ENCODE measurements around the gene ITGA1.
"Not testable (repeated sequence)": the region's sequence is repeated elsewhere in the genome, so short reads cannot be mapped to it uniquely, and the experiment has no call there.

ITGA1 gene

DNA sequence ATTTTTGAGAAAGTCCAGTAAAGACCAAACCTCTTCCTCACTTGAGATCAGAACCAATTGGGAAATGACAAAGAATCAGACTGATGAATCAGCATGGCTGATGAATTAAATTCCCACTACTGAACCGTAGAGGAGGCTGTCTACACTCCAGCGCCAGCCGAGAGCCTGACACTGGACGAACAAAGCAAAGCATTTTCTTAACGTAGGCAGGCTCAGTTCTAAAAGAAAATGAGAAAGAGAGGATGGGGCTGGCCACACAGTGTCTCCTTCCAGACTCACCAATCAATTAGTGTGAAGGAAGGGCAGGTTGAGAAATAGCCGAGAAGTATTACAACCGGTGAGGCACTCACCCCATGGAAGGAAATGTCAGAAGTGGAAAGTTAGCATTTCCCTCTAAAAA lies 49.4 kb downstream of the ITGA1 start:
- FAIRE-seq, result no peak

- no peak for FAIRE-seq
Observed at GRCh38 chr5:52837591-52838001, 49.9 kb downstream of the ITGA1 start.

GRCh38 chr5:52838326-52839015 lies 50.8 kb downstream of the ITGA1 start:
- FAIRE-seq, result no peak

- FAIRE-seq, result no peak
Observed at GRCh38 chr5:52839285-52839684, 51.6 kb downstream of the ITGA1 start.

- FAIRE-seq, result no peak
Observed at GRCh38 chr5:52840277-52841050, 52.7 kb downstream of the ITGA1 start.

GRCh38 chr5:52841114-52841513 lies 53.4 kb downstream of the ITGA1 start:
- FAIRE-seq, result no peak

DNA sequence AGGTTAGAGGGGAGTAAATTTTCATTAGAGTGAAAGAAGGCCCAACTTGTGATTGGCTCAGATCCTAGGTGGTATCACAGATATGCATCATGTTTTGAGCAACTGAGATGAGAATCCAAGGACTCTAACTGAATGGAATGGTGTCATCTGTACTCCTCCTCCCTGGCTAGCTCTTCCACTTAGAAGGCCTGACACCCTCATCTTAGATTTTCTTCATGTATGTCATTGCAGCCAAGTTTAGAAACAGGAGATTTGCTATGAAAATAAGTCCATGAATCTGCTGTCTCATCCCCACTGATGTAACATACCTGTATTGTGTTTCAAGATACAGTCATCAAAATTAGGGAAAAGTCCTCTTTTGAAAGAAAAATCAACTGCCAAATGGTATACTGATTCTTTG lies 54.4 kb downstream of the ITGA1 start:
- no peak for FAIRE-seq

GRCh38 chr5:52844885-52845284 lies 57.2 kb downstream of the ITGA1 start:
- no peak for FAIRE-seq

GRCh38 chr5:52846182-52846842 lies 58.6 kb downstream of the ITGA1 start:
- FAIRE-seq, result no peak

- FAIRE-seq, result not testable (repeated sequence)
Observed at GRCh38 chr5:52848688-52849087, 61.0 kb downstream of the ITGA1 start.

- no peak for FAIRE-seq
Observed at GRCh38 chr5:52849544-52849943, 61.8 kb downstream of the ITGA1 start.

GRCh38 chr5:52853650-52854049 lies 65.9 kb downstream of the ITGA1 start:
- no peak for FAIRE-seq

- no peak for FAIRE-seq
Observed at GRCh38 chr5:52854301-52854700, 66.6 kb downstream of the ITGA1 start.

- FAIRE-seq, result no peak
Observed at GRCh38 chr5:52854949-52855348, 67.2 kb downstream of the ITGA1 start.

DNA sequence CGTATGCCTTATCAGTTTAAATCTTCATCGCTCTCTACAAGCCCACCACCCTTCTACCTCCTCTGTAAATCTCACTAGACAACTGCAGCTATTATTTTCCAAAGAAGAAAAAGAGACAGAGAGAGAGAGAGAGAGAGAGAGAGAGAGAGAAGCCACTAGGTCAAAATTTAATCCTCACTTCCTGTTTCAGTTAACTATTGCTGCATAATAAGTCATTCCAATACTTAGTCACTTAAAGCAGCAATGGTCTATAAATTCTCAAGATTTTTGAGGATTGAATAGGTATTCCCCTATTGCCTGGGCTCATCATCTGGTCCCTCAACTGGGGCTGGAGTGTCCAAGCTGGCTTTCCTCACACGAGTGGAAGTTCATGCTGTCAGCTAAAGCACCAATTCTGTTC lies 68.8 kb downstream of the ITGA1 start:
- FAIRE-seq, result no peak

DNA sequence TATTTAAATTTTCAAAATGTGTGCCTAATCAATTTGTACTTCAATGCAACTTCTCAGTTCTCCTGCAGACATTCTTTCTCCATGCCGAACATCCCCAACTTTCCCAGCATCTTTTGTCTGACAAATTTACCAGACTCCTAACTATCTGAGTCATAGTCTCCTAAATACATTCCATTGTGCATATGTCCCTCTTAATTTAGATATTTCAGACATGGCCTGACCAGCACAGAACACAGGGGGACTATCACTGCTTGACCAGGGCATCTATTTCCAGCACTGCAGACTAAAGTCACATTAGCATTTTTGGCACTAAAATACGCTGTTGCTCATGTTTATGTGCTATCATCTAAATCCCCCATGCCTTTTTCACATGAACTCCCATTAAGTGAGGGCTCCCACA lies 71.9 kb downstream of the ITGA1 start:
- no peak for FAIRE-seq

DNA sequence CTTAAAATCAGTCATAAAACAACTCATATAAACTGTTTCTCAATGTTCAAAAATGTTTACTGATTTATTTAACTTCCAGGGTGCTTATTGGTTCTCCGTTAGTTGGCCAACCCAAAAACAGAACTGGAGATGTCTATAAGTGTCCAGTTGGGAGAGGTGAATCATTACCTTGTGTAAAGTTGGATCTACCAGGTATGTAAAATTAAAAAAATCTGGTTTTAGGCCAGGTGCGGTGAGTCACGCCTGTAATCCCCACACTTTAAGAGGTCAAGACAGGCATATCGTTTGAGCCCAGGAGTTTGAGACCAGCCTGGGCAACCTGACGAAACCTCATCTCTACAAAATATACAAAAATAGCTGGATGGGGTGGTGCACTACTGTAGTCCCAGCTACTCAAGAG lies 73.7 kb downstream of the ITGA1 start:
- FAIRE-seq, result no peak

DNA sequence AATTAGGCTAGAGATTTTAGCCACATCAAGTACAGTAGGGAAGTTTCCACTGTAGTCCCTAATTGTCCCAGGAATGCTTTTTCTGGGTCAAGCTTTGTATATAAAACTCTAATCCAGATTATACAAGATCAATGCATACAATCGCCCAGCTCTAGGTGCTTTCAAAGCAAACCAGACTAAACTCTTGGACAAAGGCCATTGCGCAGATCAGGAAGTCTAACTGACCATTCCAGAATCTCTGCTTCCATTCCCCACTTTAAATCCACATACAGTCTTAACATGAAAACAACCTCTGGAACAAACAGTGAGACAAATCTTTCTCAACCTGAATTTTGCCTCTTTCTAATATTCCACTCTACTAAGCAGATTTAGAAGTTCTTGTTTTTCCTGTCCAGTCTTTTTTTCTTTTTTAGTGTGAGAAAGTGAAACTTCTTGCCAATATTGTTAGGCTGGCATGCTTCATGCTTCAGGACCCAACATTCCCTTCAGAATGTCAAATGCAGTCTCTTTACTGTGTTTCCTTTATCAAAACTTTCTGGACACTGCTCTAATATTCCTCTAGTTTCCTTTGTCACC lies 76.1 kb downstream of the ITGA1 start:
- FAIRE-seq, result no peak

DNA sequence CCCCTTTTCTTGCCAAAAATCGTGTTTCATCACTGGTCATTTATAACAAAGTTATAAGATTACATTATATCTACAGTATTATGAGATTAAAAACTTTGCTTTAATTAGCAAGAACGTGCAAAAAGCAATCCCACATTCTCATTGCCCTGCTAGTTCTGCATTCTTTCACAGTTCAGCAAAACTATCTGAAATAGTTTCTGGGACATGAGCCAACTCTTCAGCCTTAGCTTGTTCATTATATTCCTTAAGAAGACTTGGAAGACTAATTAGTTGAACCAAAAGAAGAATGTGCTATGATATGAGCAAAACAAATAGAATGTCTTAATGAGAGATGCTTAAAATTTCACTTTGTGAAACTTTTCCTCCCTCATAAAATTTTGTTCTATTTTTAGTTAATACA lies 76.7 kb downstream of the ITGA1 start:
- no peak for FAIRE-seq

- no peak for FAIRE-seq
Observed at GRCh38 chr5:52864884-52865283, 77.2 kb downstream of the ITGA1 start.

DNA sequence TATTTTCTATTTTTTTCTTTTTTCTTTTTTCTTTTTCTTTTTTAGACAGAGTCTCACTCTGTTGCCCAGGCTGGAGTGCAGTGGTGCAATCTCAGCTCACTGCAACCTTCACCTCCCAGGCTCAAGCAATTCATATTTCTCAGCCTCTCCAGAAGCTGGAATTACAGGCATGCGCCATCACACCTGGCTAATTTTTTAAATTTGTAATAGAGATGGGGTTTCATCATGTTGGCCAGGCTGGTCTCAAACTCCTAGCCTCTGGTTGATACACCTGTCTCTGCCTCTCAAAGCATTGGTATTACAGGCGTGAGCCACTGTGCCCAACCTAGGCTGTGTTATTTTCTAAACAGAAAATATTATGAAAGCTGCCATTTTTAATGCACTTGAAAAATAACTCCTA lies 78.3 kb downstream of the ITGA1 start:
- FAIRE-seq, result not testable (repeated sequence)

DNA sequence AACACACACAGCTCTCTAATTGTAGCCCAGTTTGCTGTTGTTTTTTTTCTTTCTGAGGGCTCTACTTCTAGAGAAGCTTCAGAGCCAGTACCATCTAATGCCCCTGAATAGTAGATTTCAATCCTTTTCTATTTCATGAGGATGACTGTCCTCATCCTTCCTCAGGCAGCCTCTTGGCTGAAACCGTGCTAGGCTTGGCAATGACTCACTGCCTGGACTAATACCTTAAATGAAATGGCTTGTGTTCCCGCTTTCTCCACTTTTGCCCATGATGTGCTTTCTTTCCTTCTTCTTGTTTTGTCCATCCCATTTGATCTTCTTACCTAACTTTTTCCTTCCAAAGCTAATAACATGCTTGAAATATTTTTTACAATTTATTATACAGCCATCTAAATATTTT lies 80.1 kb downstream of the ITGA1 start:
- FAIRE-seq, result no peak

- no peak for FAIRE-seq
Observed at GRCh38 chr5:52868417-52868816, 80.7 kb downstream of the ITGA1 start.

- no peak for FAIRE-seq
Observed at GRCh38 chr5:52869391-52869790, 81.7 kb downstream of the ITGA1 start.

Data from A204.1 (cell line).